Panc1 (cell line): Measurements from ENCODE around the gene PPP1R26. TPM values are rescaled to one million over a fixed set of nuclear protein-coding genes. Genes with fewer than 3 reads are reported as not detected.
"Not testable (repeated sequence)": the region's sequence is repeated elsewhere in the genome, so short reads cannot be mapped to it uniquely, and the experiment has no call there.

Experiments used
- ATAC-seq: fragments of 200-7000 bp; cut with Tn5 transposase; 2 replicates; pipeline ENCODE4 v1.9.1; 2020; ENCODE audit warnings: mild to moderate bottlenecking, moderate library complexity
- BruUV-seq: library from RNA; stranded (reverse); fragments of 400-500 nt; replicated peaks from 2 replicates; lab custom pipeline; 2021; lab: Mats Ljungman, UMichigan
- CTCF ChIA-PET: fragments of 300-600 bp; sonication (Branson Sonifier 250); formaldehyde crosslinking; loops from one replicate; lab custom pipeline; 2022; ENCODE audit warnings: antibody characterized with exemption; lab: Charles Lee
- POLR2A ChIA-PET: fragments of 300-600 bp; sonication (Branson Sonifier 250); formaldehyde crosslinking; loops from one replicate; lab custom pipeline; 2022; ENCODE audit warnings: antibody characterized with exemption; lab: Charles Lee
- DNase-seq: peaks from one replicate; pipeline ENCODE4 v3.0.0-alpha.2; 2010; ENCODE audit warnings: low read depth, low spot score
- H3K27ac ChIP-seq: 2 replicates; pipeline ENCODE4 v1.5.1; 2011; ENCODE audit warnings: mild to moderate bottlenecking, low read length, inconsistent platforms
- H3K27me3 ChIP-seq: fragments of 200-500 bp; sonication (Bioruptor generic); 2 replicates; pipeline ENCODE4 v1.6.0; 2014; ENCODE audit warnings: low read length, inconsistent platforms; ENCODE audit not compliant: control insufficient read depth, insufficient read depth
- H3K36me3 ChIP-seq: fragments of 200-500 bp; sonication (Bioruptor generic); 2 replicates; pipeline ENCODE4 v1.5.1; 2014; ENCODE audit warnings: inconsistent platforms, mild to moderate bottlenecking, low read length, moderate library complexity; ENCODE audit not compliant: control insufficient read depth, insufficient read depth
- H3K4me1 ChIP-seq: 2 replicates; pipeline ENCODE4 v1.5.1; 2011; ENCODE audit warnings: inconsistent platforms, mild to moderate bottlenecking, low read length, moderate library complexity; ENCODE audit not compliant: control insufficient read depth, insufficient read depth
- H3K4me3 ChIP-seq, 2 experiments: 2 replicates each; pipeline ENCODE4 v1.5.1; 2011 to 2012; ENCODE audit warnings: low read depth in 2 of 2, low read length in 2 of 2, mild to moderate bottlenecking in 2 of 2, inconsistent platforms in 1 of 2, moderate library complexity in 1 of 2
- H3K9me3 ChIP-seq: fragments of 200-500 bp; sonication (Bioruptor generic); 2 replicates; pipeline ENCODE4 v1.5.1; 2014; ENCODE audit warnings: low read depth, mild to moderate bottlenecking, inconsistent platforms, low read length, moderate library complexity; ENCODE audit not compliant: control insufficient read depth, insufficient read depth
- POLR2AphosphoS5 ChIP-seq: IDR thresholded peaks from 2 replicates; pipeline ENCODE4 v1.6.1; 2012; ENCODE audit warnings: mild to moderate bottlenecking, low read depth, low read length, moderate library complexity
- SIN3A ChIP-seq: IDR thresholded peaks from 2 replicates; pipeline ENCODE4 v1.6.1; 2012; ENCODE audit warnings: low read depth, mild to moderate bottlenecking, low read length, moderate library complexity, borderline replicate concordance; ENCODE audit not compliant: insufficient read depth
- TCF7L2 ChIP-seq: IDR thresholded peaks from 2 replicates; pipeline ENCODE4 v1.6.1; 2011; ENCODE audit warnings: mild to moderate bottlenecking, low read depth, low read length, inconsistent platforms
- in situ Hi-C: cut with HindIII; loops from 2 replicates; pipeline ENCODE4 v1.10.0; 2016; ENCODE audit warnings: low sequenced_read_pairs, low pct_unique_long_range_greater_than_20kb
- intact Hi-C: fragments of 100-400 bp; cut with micrococcal nuclease; formaldehyde crosslinking; loops from one replicate; pipeline ENCODE4 v1.10.0; 2022; ENCODE audit not compliant: unreplicated experiment
- total RNA-seq: library from RNA; stranded (reverse); gene quantifications from one replicate; pipeline ENCODE4 v1.2.1, GENCODE V29; 2021; ENCODE audit not compliant: unreplicated experiment
- TF ChIP-seq, protein P1 (sequence below): fragments of 450-650 bp; IDR thresholded peaks from 2 replicates; pipeline ENCODE4 v1.5.1; 2017; ENCODE audit warnings: mild to moderate bottlenecking
- TF ChIP-seq, protein P2 (sequence below), 2 experiments: IDR thresholded peaks; 2 replicates each; pipeline ENCODE4 v1.6.1; 2011 to 2012; ENCODE audit warnings: low read depth in 2 of 2, control low read depth in 1 of 2, low read length in 1 of 2, mild to moderate bottlenecking in 1 of 2, moderate library complexity in 1 of 2; ENCODE audit not compliant: insufficient read depth in 1 of 2

Gene PPP1R26
- total RNA-seq, 1 experiment from 2014 or later: 17.5 TPM

DNA sequence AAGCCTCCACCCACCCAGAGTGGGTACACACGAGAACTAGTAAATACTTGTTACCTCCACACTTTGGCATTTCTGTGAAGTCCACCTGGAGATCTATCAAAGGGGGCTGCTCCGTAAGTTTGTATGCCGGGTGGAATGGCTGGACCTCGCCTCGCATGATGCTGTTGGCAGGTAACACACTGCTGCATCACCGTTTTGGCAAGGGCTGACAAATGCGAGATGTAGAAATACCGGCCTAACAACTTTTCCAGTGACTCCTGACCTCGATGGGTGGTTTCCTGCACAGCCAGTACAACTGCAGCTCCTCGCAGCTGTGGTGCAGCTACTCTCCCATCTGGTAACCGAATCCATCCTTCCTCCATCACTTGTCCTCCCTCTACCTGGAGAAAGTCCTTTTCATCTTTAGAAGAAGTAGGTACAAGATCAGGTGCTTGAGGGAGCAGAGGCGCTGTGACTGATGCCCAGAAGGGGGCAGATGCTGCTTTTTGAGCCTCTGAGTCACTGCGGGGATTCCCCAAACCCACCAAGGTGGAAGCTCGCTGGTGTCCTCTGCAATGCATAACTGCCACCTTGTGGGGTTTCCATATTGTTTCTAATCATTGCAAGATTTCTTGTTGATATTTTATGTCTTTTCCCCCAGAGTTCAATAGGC is 40.9 kb upstream of the PPP1R26 start:
- H3K9me3 ChIP-seq, H3K4me1 ChIP-seq, intact Hi-C loops, H3K4me3 ChIP-seq, POLR2A ChIA-PET, H3K27ac ChIP-seq, H3K27me3 ChIP-seq, CTCF ChIA-PET, H3K36me3 ChIP-seq, BruUV-seq, ATAC-seq, DNase-seq, in situ Hi-C loops: not testable (repeated sequence)

- H3K27me3 ChIP-seq, BruUV-seq, H3K36me3 ChIP-seq, H3K4me3 ChIP-seq, POLR2A ChIA-PET, intact Hi-C loops, H3K4me1 ChIP-seq, H3K27ac ChIP-seq, H3K9me3 ChIP-seq, CTCF ChIA-PET, in situ Hi-C loops, DNase-seq, ATAC-seq: not testable (repeated sequence)
Observed at GRCh38 chr9:135439514-135439913, 40.1 kb upstream of the PPP1R26 start.

- ChIA-PET POLR2A (no interaction called here), CTCF (no interaction called here)
- Histone ChIP-seq H3K36me3 (no peaks in the 10 kb centered on the region), H3K4me1 (no peaks in the 10 kb centered on the region), H3K27me3 (no peaks in the 10 kb centered on the region), H3K27ac (no peak overlapping the region), H3K4me3 (no peak overlapping the region), H3K9me3 (no peaks in the 10 kb centered on the region)
- ATAC-seq (no peak), DNase-seq (no peak)
- in situ Hi-C loops (no loop called here), intact Hi-C loops (no loop called here)
- TF ChIP-seq POLR2AphosphoS5 (no peak), SIN3A (no peak), TCF7L2 (no peak)
- TF ChIP-seq, protein P1, sequence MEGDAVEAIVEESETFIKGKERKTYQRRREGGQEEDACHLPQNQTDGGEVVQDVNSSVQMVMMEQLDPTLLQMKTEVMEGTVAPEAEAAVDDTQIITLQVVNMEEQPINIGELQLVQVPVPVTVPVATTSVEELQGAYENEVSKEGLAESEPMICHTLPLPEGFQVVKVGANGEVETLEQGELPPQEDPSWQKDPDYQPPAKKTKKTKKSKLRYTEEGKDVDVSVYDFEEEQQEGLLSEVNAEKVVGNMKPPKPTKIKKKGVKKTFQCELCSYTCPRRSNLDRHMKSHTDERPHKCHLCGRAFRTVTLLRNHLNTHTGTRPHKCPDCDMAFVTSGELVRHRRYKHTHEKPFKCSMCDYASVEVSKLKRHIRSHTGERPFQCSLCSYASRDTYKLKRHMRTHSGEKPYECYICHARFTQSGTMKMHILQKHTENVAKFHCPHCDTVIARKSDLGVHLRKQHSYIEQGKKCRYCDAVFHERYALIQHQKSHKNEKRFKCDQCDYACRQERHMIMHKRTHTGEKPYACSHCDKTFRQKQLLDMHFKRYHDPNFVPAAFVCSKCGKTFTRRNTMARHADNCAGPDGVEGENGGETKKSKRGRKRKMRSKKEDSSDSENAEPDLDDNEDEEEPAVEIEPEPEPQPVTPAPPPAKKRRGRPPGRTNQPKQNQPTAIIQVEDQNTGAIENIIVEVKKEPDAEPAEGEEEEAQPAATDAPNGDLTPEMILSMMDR: no peak
- TF ChIP-seq, protein P2, sequence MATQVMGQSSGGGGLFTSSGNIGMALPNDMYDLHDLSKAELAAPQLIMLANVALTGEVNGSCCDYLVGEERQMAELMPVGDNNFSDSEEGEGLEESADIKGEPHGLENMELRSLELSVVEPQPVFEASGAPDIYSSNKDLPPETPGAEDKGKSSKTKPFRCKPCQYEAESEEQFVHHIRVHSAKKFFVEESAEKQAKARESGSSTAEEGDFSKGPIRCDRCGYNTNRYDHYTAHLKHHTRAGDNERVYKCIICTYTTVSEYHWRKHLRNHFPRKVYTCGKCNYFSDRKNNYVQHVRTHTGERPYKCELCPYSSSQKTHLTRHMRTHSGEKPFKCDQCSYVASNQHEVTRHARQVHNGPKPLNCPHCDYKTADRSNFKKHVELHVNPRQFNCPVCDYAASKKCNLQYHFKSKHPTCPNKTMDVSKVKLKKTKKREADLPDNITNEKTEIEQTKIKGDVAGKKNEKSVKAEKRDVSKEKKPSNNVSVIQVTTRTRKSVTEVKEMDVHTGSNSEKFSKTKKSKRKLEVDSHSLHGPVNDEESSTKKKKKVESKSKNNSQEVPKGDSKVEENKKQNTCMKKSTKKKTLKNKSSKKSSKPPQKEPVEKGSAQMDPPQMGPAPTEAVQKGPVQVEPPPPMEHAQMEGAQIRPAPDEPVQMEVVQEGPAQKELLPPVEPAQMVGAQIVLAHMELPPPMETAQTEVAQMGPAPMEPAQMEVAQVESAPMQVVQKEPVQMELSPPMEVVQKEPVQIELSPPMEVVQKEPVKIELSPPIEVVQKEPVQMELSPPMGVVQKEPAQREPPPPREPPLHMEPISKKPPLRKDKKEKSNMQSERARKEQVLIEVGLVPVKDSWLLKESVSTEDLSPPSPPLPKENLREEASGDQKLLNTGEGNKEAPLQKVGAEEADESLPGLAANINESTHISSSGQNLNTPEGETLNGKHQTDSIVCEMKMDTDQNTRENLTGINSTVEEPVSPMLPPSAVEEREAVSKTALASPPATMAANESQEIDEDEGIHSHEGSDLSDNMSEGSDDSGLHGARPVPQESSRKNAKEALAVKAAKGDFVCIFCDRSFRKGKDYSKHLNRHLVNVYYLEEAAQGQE (IDR thresholded peaks at IDR 0.05; ENCODE audit: insufficient read depth in 1 of 2, low read depth in 2 of 2, low read length in 1 of 2): no peak
- no TSS peak for BruUV-seq
Observed at GRCh38 chr9:135439916-135440315, 39.7 kb upstream of the PPP1R26 start.
